Measurements from ENCODE around the gene FBXL15. TPM values are rescaled to one million over a fixed set of nuclear protein-coding genes. Genes with fewer than 3 reads are reported as not detected.

FBXL15 gene
- total and polyA plus RNA-seq, 7 donors, result 7.9 to 14.8 (median 10.8) TPM

DNA sequence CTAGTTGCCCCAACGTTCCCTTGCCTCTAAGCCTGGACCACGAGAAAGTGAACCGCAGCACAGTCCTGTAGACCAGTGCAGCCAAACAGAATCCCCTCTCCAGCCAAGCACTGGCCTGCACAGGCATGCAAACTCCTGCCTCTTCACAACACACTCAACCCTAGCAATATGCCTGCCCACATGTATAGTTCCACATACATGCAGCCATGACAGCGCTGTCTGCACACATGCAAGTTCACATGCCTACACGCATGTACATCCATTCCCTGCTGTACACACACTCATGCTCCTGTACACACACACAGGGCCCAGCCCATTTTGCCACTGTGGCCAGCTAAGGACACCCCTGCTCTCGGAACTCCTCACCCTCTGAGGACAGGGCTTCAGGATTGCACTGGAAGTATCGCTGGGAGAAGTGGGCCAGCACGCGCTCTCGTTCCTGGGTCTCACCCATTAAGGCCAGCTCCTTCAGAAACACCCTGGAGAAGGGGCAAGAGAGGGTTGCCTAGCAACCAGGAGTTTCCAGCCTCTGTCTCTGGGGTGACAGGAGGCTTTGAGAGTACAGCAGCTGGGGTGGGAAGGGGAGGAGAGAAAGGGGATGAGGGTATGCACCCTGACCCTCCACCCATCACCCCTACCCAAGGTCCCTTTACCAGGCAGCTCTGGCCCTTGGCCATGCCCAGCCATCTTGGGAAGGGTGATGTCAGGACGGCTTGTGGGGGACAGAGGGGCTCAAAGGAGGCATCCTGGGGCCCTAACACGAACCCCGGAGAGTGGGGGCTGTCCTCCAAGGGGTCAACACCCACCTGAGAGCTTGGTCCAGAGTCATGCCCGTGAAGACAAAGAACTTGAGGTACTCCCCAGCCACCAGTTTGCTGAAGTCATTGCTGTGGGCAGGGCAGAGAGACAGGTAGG, 9.0 kb upstream of the FBXL15 start:
- peaks cover 4% of the 10 kb centered on the region for H3K4me1 ChIP-seq
- TF ChIP-seq, protein P1, sequence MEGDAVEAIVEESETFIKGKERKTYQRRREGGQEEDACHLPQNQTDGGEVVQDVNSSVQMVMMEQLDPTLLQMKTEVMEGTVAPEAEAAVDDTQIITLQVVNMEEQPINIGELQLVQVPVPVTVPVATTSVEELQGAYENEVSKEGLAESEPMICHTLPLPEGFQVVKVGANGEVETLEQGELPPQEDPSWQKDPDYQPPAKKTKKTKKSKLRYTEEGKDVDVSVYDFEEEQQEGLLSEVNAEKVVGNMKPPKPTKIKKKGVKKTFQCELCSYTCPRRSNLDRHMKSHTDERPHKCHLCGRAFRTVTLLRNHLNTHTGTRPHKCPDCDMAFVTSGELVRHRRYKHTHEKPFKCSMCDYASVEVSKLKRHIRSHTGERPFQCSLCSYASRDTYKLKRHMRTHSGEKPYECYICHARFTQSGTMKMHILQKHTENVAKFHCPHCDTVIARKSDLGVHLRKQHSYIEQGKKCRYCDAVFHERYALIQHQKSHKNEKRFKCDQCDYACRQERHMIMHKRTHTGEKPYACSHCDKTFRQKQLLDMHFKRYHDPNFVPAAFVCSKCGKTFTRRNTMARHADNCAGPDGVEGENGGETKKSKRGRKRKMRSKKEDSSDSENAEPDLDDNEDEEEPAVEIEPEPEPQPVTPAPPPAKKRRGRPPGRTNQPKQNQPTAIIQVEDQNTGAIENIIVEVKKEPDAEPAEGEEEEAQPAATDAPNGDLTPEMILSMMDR (IDR thresholded peaks at IDR 0.05), result no peak
- no peak overlapping the region for H3K4me3 ChIP-seq
- peaks cover 0 to 84% (median 37%) of the 10 kb centered on the region in 3 donors for H3K27me3 ChIP-seq (ENCODE audit: insufficient read depth in 3 of 3, low read length in 2 of 3)
- DNase-seq, result no peak
- intact Hi-C loops (cut with DNase I), result no loop called here
- no peaks in the 10 kb centered on the region for H3K36me3 ChIP-seq (ENCODE audit: insufficient read depth in 1 of 2, low read depth in 1 of 2)
- no peak overlapping the region for H3K27ac ChIP-seq
- no peaks in the 10 kb centered on the region for H3K9me3 ChIP-seq
- WGBS, 3 donors, result 72 to 78% (median 76%) methylated on average over 14 of the region's 14 CpGs
- no peak for ATAC-seq

DNA sequence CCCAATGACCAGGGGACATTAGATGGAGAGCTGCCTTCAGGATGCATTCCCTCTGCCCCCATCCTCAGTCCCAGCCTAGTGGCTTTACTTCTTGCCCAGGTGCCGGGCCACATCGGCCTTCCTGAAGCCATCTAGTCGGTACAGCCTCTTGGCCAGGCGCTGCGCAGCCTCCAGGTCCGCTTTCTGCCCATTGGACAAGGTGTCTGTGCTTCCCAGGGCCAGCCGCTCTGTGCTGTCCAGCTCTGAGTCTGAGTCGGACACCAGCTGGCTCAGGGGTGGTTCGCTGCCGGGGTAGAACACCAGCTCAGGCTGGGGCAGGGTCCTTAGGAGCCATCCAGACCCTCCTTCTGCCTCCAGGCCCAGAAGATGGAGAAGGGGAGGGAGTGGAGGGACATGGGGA, 8.3 kb upstream of the FBXL15 start:
- H3K27me3 ChIP-seq (ENCODE audit: insufficient read depth in 3 of 3, low read length in 2 of 3), result peaks cover 0 to 90% (median 37%) of the 10 kb centered on the region in 3 donors
- ATAC-seq (no peak), DNase-seq (no peak)
- no peak overlapping the region for H3K4me3 ChIP-seq
- no peak overlapping the region for H3K27ac ChIP-seq
- peaks cover 4% of the 10 kb centered on the region for H3K4me1 ChIP-seq
- 80 to 89% (median 81%) methylated on average over 10 of the region's 10 CpGs for WGBS, 3 donors
- no peaks in the 10 kb centered on the region for H3K9me3 ChIP-seq
- intact Hi-C loops (cut with DNase I), result no loop called here
- H3K36me3 ChIP-seq (ENCODE audit: insufficient read depth in 1 of 2, low read depth in 1 of 2), result no peaks in the 10 kb centered on the region
- TF ChIP-seq, protein P1 (IDR thresholded peaks at IDR 0.05), result no peak

DNA sequence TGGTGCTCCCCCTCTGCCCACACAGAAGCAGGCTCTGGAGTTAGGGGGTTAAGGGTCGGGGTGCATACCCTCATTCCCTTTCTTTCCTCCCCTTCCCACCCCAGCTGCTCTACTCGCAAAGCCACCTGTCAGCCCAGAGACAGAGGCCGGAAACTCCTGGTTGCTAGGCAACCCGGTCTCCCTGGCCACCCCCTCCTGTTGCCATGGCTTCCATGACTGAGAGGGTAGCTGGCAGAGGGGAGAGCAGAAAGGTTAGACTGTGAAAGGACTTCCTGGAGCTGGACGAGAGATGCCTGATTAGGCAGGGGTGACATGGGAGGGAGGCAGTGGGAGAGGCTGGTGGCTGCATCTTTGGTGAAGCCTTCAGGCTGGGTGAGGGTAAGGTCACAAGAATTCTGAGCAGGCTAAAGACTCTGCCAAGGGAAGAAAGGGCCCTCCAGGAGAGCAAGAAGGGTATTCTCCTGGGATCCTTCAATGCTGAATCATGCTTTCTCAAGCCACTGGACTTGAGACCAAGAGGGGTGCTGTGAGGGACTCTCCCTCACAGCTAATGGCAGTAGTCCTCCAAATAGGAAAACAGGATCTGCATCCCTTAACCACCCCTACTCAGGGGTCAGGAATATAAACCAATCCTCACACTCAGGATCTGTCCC, 7.5 kb upstream of the FBXL15 start:
- no peak overlapping the region for H3K27ac ChIP-seq
- intact Hi-C loops (cut with DNase I), result no loop called here
- no peaks in the 10 kb centered on the region for H3K9me3 ChIP-seq
- no peak overlapping the region for H3K4me3 ChIP-seq
- TF ChIP-seq, protein P1 (IDR thresholded peaks at IDR 0.05), result no peak
- peaks cover 4% of the 10 kb centered on the region for H3K4me1 ChIP-seq
- ATAC-seq, result no peak
- no peak for DNase-seq
- WGBS, 3 donors, result 12 to 13% (median 12%) methylated on average over 5 of the region's 5 CpGs
- H3K27me3 ChIP-seq (ENCODE audit: insufficient read depth in 3 of 3, low read length in 2 of 3), result peaks cover 0 to 88% (median 35%) of the 10 kb centered on the region in 3 donors
- H3K36me3 ChIP-seq (ENCODE audit: insufficient read depth in 1 of 2, low read depth in 1 of 2), result no peaks in the 10 kb centered on the region

DNA sequence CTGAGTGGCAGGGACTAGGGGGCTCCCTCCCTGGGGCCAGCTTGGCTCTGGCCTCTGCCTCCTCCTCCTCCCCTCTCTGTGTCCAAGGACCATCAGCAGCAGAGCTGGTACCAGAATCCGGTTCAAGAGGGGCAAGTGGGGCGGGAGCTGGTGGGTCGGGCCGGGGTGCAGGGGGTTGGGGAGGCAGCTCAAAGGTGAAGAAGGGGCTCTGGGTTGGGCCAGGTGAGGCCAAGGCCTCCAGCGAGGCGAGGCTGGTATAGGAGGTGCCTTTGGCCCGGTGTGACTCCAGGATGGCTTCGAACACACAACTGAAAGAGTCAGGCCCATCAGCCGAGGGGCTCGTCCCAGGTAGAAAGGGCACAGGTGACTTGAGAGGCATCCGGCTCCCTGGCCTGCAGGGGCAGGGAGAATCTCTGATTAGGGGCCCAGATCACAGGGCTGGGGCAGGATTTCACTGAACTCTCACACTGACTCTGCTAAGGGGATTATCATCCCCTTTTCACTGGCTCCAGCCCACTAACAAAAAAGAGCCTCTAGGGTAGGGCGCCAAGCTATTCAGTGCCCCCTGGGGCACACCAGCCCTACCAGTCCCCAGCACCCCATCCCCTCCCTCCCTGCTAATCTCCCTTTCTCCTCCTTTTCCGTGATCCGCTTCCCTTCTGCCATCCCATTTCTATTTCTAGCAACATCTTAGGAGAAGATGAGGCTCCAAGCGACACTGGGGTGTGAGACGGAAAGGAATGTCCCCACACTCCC, 6.7 kb upstream of the FBXL15 start:
- Histone ChIP-seq H3K4me3 (no peak overlapping the region), H3K27me3 (ENCODE audit: insufficient read depth in 3 of 3, low read length in 2 of 3) (peaks cover 0 to 84% (median 32%) of the 10 kb centered on the region in 3 donors), H3K36me3 (ENCODE audit: insufficient read depth in 1 of 2, low read depth in 1 of 2) (no peaks in the 10 kb centered on the region), H3K9me3 (no peaks in the 10 kb centered on the region), H3K4me1 (peaks cover 4% of the 10 kb centered on the region), H3K27ac (no peak overlapping the region)
- WGBS, 3 donors, result 75% methylated on average over 16 of the region's 16 CpGs
- intact Hi-C loops (cut with DNase I), result no loop called here
- TF ChIP-seq, protein P1 (IDR thresholded peaks at IDR 0.05), result no peak
- no peak for DNase-seq
- ATAC-seq, result no peak
